HEK293T (cell line): Measurements from ENCODE around the gene SLC17A7.

Source experiments
- ARNT ChIP-seq: fragments of 450-650 bp; IDR thresholded peaks from 2 replicates; pipeline ENCODE4 v1.6.1; 2017; ENCODE audit warnings: mild to moderate bottlenecking
- BHLHE40 ChIP-seq: fragments of 450-650 bp; IDR thresholded peaks from 2 replicates; pipeline ENCODE4 v1.6.1; 2016; ENCODE audit warnings: mild to moderate bottlenecking, moderate library complexity, borderline replicate concordance
- CTBP1 ChIP-seq: fragments of 450-650 bp; IDR thresholded peaks from 2 replicates; pipeline ENCODE4 v1.6.1; 2016; ENCODE audit warnings: borderline replicate concordance
- ELF4 ChIP-seq: fragments of 450-650 bp; IDR thresholded peaks from 2 replicates; pipeline ENCODE4 v1.6.1; 2017; ENCODE audit warnings: antibody characterized with exemption
- FOXA1 ChIP-seq: fragments of 450-650 bp; IDR thresholded peaks from 2 replicates; pipeline ENCODE4 v1.6.1; 2016; ENCODE audit warnings: mild to moderate bottlenecking
- FOXK2 ChIP-seq: fragments of 450-650 bp; IDR thresholded peaks from 2 replicates; pipeline ENCODE4 v1.6.1; 2016; ENCODE audit warnings: mild to moderate bottlenecking
- FOXM1 ChIP-seq: fragments of 450-650 bp; IDR thresholded peaks from 2 replicates; pipeline ENCODE4 v1.6.1; 2017; ENCODE audit warnings: mild to moderate bottlenecking, borderline replicate concordance
- HDGF ChIP-seq: fragments of 450-650 bp; IDR thresholded peaks from 2 replicates; pipeline ENCODE4 v1.6.1; 2017; ENCODE audit warnings: antibody characterized with exemption, borderline replicate concordance
- L3MBTL2 ChIP-seq: fragments of 450-650 bp; conservative IDR thresholded peaks from 2 replicates; pipeline ENCODE4 v1.6.1; 2016; ENCODE audit warnings: mild to moderate bottlenecking
- NFRKB ChIP-seq: fragments of 450-650 bp; IDR thresholded peaks from 2 replicates; pipeline ENCODE4 v1.6.1; 2016; ENCODE audit warnings: mild to moderate bottlenecking, moderate library complexity
- SP1 ChIP-seq: fragments of 450-650 bp; IDR thresholded peaks from 2 replicates; pipeline ENCODE4 v1.6.1; 2017
- SUZ12 ChIP-seq: fragments of 450-650 bp; IDR thresholded peaks from 2 replicates; pipeline ENCODE4 v1.6.1; 2016; ENCODE audit warnings: mild to moderate bottlenecking
- TARDBP ChIP-seq: fragments of 450-650 bp; IDR thresholded peaks from 2 replicates; pipeline ENCODE4 v1.6.1; 2016
- ZNF384 ChIP-seq: fragments of 450-650 bp; IDR thresholded peaks from 2 replicates; pipeline ENCODE4 v1.6.1; 2016

DNA sequence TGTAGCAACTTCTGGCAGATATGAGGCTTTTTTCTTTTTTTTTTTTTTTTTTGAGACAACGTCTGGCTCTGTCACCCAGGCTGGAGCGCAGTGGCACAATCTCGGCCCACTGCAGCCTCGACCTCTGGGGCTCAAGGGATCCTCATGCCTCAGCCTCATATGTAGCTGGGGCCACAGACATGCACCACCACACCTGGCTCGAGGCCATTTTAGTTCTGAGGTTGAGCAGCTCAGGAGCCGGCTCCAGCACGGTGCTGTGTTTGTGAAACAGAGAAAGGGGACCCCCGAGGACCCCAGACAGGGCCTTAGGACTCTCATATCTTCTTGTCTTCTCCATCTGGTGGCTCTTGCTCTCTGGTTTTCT, 29.3 kb upstream of the SLC17A7 start:
- no peak for TF ChIP-seq BHLHE40
- TF ChIP-seq L3MBTL2, result no peak
- TF ChIP-seq HDGF, result no peak
- TF ChIP-seq SP1, result no peak
- TF ChIP-seq ELF4, result no peak
- no peak for TF ChIP-seq FOXA1
- no peak for TF ChIP-seq SUZ12
- no peak for TF ChIP-seq FOXK2
- TF ChIP-seq ARNT, result no peak
- TF ChIP-seq CTBP1, result no peak
- TF ChIP-seq ZNF384, result no peak
- TF ChIP-seq NFRKB, result no peak
- no peak for TF ChIP-seq FOXM1
- no peak for TF ChIP-seq TARDBP
